Lung (tissue), 12 donors: ENCODE measurements around the gene TNKS1BP1. TPM values are rescaled to one million over a fixed set of nuclear protein-coding genes. Genes with fewer than 3 reads are reported as not detected.

Source experiments
- ATAC-seq: fragments of 200-7000 bp; cut with Tn5 transposase; one replicate; pipeline ENCODE4 v1.9.1; 2020; ENCODE audit warnings: moderate number of reproducible peaks; ENCODE audit not compliant: insufficient read depth, low FRiP score
- DNase-seq, 3 donors: peaks; one replicate each; pipeline ENCODE4 v3.0.0-alpha.2; 2013 to 2017
- H3K27ac ChIP-seq, 2 donors: one replicate each; pipeline ENCODE4 v1.5.1; 2013; ENCODE audit warnings: mild to moderate bottlenecking in 2 of 2, moderate library complexity in 2 of 2, control low read depth in 1 of 2, inconsistent platforms in 1 of 2, low read depth in 1 of 2, low read length in 1 of 2
- H3K27me3 ChIP-seq, 3 donors: one replicate each; pipeline ENCODE4 v1.5.1; 2013; ENCODE audit warnings: low read length in 2 of 3; ENCODE audit not compliant: control insufficient read depth in 3 of 3, insufficient read depth in 3 of 3
- H3K36me3 ChIP-seq, 4 donors: one replicate each; pipeline ENCODE4 v1.5.1; 2013; ENCODE audit warnings: low read length in 4 of 4, mild to moderate bottlenecking in 1 of 4, moderate library complexity in 1 of 4; ENCODE audit not compliant: control insufficient read depth in 4 of 4, insufficient read depth in 4 of 4
- H3K4me1 ChIP-seq, 5 donors: one replicate each; pipeline ENCODE4 v1.5.1; 2013; ENCODE audit warnings: low read length in 5 of 5, mild to moderate bottlenecking in 2 of 5, moderate library complexity in 1 of 5; ENCODE audit not compliant: control insufficient read depth in 5 of 5, insufficient read depth in 5 of 5
- H3K4me3 ChIP-seq: one replicate; pipeline ENCODE4 v1.5.1; 2013; ENCODE audit warnings: mild to moderate bottlenecking, control low read depth, moderate library complexity
- H3K9ac ChIP-seq, 2 donors: one replicate each; pipeline ENCODE4 v1.5.1; 2013; ENCODE audit warnings: low read length in 2 of 2, control low read depth in 1 of 2; ENCODE audit not compliant: insufficient read depth in 1 of 2
- H3K9me3 ChIP-seq, 4 donors: one replicate each; pipeline ENCODE4 v1.5.1; 2013; ENCODE audit warnings: low read length in 3 of 4, mild to moderate bottlenecking in 1 of 4, moderate library complexity in 1 of 4; ENCODE audit not compliant: control insufficient read depth in 4 of 4, insufficient read depth in 3 of 4
- WGBS, 2 donors: extraction: QIAGEN DNeasy Blood & Tissue Kit; methylation state at CpG; one replicate each; pipeline ENCODE4 v1.1.7; 2013; 5-methylcytosine and 5-hydroxymethylcytosine counted together
- polyA plus RNA-seq, 2 donors: library from polyadenylated mRNA; stranded (reverse); fragments of 200-250 nt; gene quantifications; one replicate each; pipeline ENCODE4 v1.2.1, GENCODE V29; 2013
- total RNA-seq, 2 donors: library from RNA; depleted of rRNA in 1 of 2; stranded (reverse); fragments of >200 nt in 1 of 2; gene quantifications; one replicate each; pipeline ENCODE4 v1.2.1, GENCODE V29; 2014 to 2021
- TF ChIP-seq, protein P1 (sequence below): IDR thresholded peaks from 2 replicates; pipeline ENCODE4 v1.5.1; 2012; ENCODE audit warnings: mild to moderate bottlenecking; ENCODE audit errors: control extremely low read depth, extremely low read depth
- donor health status: control.
- donor health status: control.
- donor health status: Bipolar disorder and iron deficiency.
- donor health status: healthy.
- donor health status: DM: yes; HTN: yes; CAD: no.

TNKS1BP1 gene
- total and polyA plus RNA-seq, 4 donors: 87.0 to 220 (median 139) TPM

DNA sequence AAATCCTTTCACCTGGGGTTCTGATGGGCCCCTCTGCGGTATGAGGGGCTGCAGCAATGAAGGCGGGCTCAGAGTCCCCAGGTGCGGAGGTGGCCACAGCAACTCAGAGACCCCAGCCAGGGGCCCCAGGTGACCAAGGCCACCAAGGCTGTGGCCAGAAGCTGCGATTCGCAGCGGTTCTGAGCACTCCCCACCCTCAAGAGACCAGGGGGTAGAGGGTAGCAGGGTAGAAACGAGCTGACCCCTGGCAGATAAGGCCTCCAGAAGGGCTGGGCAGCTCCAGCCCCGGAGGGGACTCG is 948 bp downstream of the TNKS1BP1 start:
- DNase-seq: no peak
- H3K27me3 ChIP-seq: no peaks in the 10 kb centered on the region
- H3K4me3 ChIP-seq: peak overlapping the region; percentile 66
- H3K27ac ChIP-seq: peak overlapping the region; percentile 79 to 90
- H3K4me1 ChIP-seq: peaks cover 0 to 48% (median 29%) of the 10 kb centered on the region in 5 donors
- peaks cover 0 to 36% (median 24%) of the 10 kb centered on the region in 4 donors for H3K36me3 ChIP-seq
- TF ChIP-seq, protein P1, sequence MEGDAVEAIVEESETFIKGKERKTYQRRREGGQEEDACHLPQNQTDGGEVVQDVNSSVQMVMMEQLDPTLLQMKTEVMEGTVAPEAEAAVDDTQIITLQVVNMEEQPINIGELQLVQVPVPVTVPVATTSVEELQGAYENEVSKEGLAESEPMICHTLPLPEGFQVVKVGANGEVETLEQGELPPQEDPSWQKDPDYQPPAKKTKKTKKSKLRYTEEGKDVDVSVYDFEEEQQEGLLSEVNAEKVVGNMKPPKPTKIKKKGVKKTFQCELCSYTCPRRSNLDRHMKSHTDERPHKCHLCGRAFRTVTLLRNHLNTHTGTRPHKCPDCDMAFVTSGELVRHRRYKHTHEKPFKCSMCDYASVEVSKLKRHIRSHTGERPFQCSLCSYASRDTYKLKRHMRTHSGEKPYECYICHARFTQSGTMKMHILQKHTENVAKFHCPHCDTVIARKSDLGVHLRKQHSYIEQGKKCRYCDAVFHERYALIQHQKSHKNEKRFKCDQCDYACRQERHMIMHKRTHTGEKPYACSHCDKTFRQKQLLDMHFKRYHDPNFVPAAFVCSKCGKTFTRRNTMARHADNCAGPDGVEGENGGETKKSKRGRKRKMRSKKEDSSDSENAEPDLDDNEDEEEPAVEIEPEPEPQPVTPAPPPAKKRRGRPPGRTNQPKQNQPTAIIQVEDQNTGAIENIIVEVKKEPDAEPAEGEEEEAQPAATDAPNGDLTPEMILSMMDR: no peak
- peak overlapping the region; percentile 63 to 83 for H3K9ac ChIP-seq
- no peak for ATAC-seq
- WGBS, 2 donors: 26 to 47% methylated on average over 9 of the region's 9 CpGs
- no peaks in the 10 kb centered on the region for H3K9me3 ChIP-seq

GRCh38 chr11:57323167-57323854 is 1.4 kb downstream of the TNKS1BP1 start:
- Histone ChIP-seq H3K36me3 (peaks cover 0 to 31% (median 22%) of the 10 kb centered on the region in 4 donors), H3K27ac (peak overlapping the region; percentile 79 to 90), H3K4me3 (peak overlapping the region; percentile 66), H3K4me1 (peaks cover 0 to 51% (median 33%) of the 10 kb centered on the region in 5 donors), H3K27me3 (no peaks in the 10 kb centered on the region), H3K9me3 (no peaks in the 10 kb centered on the region), H3K9ac (peak overlapping the region; percentile 63 to 83)
- 66 to 71% methylated on average over 3 of the region's 3 CpGs for WGBS, 2 donors
- DNase-seq (peak; percentile 33 to 45 (median 41)), ATAC-seq (no peak)
- TF ChIP-seq, protein P1: no peak

GRCh38 chr11:57322256-57323166 is 2.2 kb downstream of the TNKS1BP1 start:
- H3K9ac ChIP-seq: peak overlapping the region; percentile 65 to 93
- ATAC-seq (peak; percentile 48), DNase-seq (peak; percentile 97 to 99 (median 99))
- peaks cover 0 to 59% (median 41%) of the 10 kb centered on the region in 5 donors for H3K4me1 ChIP-seq
- TF ChIP-seq, protein P1: no peak
- no peaks in the 10 kb centered on the region for H3K9me3 ChIP-seq
- WGBS, 2 donors: 29 to 58% methylated on average over 13 of the region's 13 CpGs
- no peak overlapping the region for H3K4me3 ChIP-seq
- no peaks in the 10 kb centered on the region for H3K27me3 ChIP-seq
- peak overlapping the region; percentile 79 to 81 for H3K27ac ChIP-seq
- H3K36me3 ChIP-seq: peaks cover 0 to 32% (median 18%) of the 10 kb centered on the region in 4 donors
